HepG2 (cell line): ENCODE results near the gene TAF13. TPM values are rescaled to one million over a fixed set of nuclear protein-coding genes. Genes with fewer than 3 reads are reported as not detected.

Source experiments
- BORCS8-MEF2B ChIP-seq: sonication (generic); formaldehyde crosslinking; IDR thresholded peaks from 2 replicates; pipeline ENCODE4 v1.8.0; 2022; ENCODE audit warnings: mild to moderate bottlenecking, missing genetic modification reagents
- GATA4 ChIP-seq: sonication (generic); IDR thresholded peaks from 2 replicates; pipeline ENCODE4 v1.6.1; 2016; ENCODE audit warnings: antibody characterized with exemption, low read depth, borderline replicate concordance
- NFE2 ChIP-seq: sonication (generic); formaldehyde crosslinking; IDR thresholded peaks from 2 replicates; pipeline ENCODE4 v1.4.0; 2020; ENCODE audit warnings: missing genetic modification reagents
- NFYC ChIP-seq: IDR thresholded peaks from 2 replicates; pipeline ENCODE4 v1.6.1; 2016; ENCODE audit warnings: missing genetic modification reagents, missing compliant biosample characterization
- RORA ChIP-seq: sonication (generic); formaldehyde crosslinking; IDR thresholded peaks from 2 replicates; pipeline ENCODE4 v1.5.0; 2020; ENCODE audit warnings: mild to moderate bottlenecking, missing genetic modification reagents, moderate library complexity
- TAF15 ChIP-seq: fragments of 200-400 bp; formaldehyde crosslinking; IDR thresholded peaks from one replicate; pipeline ENCODE4 v1.6.1; 2018; ENCODE audit warnings: mild to moderate bottlenecking, low read depth, low read length; ENCODE audit not compliant: poor library complexity, severe bottlenecking
- XBP1 ChIP-seq: sonication (generic); formaldehyde crosslinking; IDR thresholded peaks from 2 replicates; pipeline ENCODE4 v1.5.0; 2020; ENCODE audit warnings: missing genetic modification reagents
- ZBTB20 ChIP-seq: sonication (generic); formaldehyde crosslinking; IDR thresholded peaks from 2 replicates; pipeline ENCODE4 v1.8.1; 2023; ENCODE audit warnings: missing genetic modification reagents, low read depth, mild to moderate bottlenecking, borderline replicate concordance
- ZNF558 ChIP-seq: sonication (generic); formaldehyde crosslinking; IDR thresholded peaks from 2 replicates; pipeline ENCODE4 v1.9.0; 2022; ENCODE audit warnings: mild to moderate bottlenecking, missing genetic modification reagents, borderline replicate concordance
- ZNF607 ChIP-seq: sonication (generic); formaldehyde crosslinking; IDR thresholded peaks from 2 replicates; pipeline ENCODE4 v1.5.1; 2020; ENCODE audit warnings: missing genetic modification reagents, mild to moderate bottlenecking, borderline replicate concordance
- ZNF629 ChIP-seq: sonication (generic); formaldehyde crosslinking; conservative IDR thresholded peaks from 2 replicates; pipeline ENCODE4 v1.5.0; 2020; ENCODE audit warnings: missing genetic modification reagents
- ZNF724P ChIP-seq: sonication (generic); formaldehyde crosslinking; IDR thresholded peaks from 2 replicates; pipeline ENCODE4 v1.8.0; 2022; ENCODE audit warnings: missing genetic modification reagents, borderline replicate concordance
- ZNF841 ChIP-seq: sonication (generic); formaldehyde crosslinking; IDR thresholded peaks from 2 replicates; pipeline ENCODE4 v1.8.1; 2023; ENCODE audit warnings: missing genetic modification reagents, borderline replicate concordance
- ZNF879 ChIP-seq: sonication (generic); formaldehyde crosslinking; IDR thresholded peaks from 2 replicates; pipeline ENCODE4 v1.8.1; 2023; ENCODE audit warnings: missing genetic modification reagents
- ZSCAN20 ChIP-seq: sonication (generic); formaldehyde crosslinking; IDR thresholded peaks from 2 replicates; pipeline ENCODE4 v1.4.0; 2020; ENCODE audit warnings: missing genetic modification reagents, mild to moderate bottlenecking, borderline replicate concordance
- polyA plus RNA-seq, 8 experiments: library from polyadenylated mRNA; depleted of rRNA in 3 of 8; stranded (reverse) in 7 of 8; unstranded in 1 of 8; fragments of >200 nt; fragmentation: Illumina TruSeq in 4 of 8; extraction: Trizol in 4 of 8; gene quantifications; 2 replicates each; pipeline versions ENCODE4 v1.2.1 to v1.2.3, GENCODE V29; 2011 to 2016; ENCODE audit warnings: low read depth in 4 of 8, missing spikeins in 1 of 8, mixed read lengths in 1 of 8; ENCODE audit not compliant: insufficient read depth in 1 of 8
- total RNA-seq, 5 experiments: library from RNA; depleted of rRNA; stranded (reverse); fragments of >200 nt; fragmentation: Illumina TruSeq; extraction: Trizol; gene quantifications; 2 replicates each; pipeline ENCODE4 v1.2.3, GENCODE V29; 2016; ENCODE audit warnings: low read depth in 1 of 5
- TF ChIP-seq, protein P1 (sequence below): sonication (generic); formaldehyde crosslinking; conservative IDR thresholded peaks from 2 replicates; pipeline ENCODE4 v1.4.0; 2020; ENCODE audit warnings: missing genetic modification reagents
- TF ChIP-seq, protein P2 (sequence below): conservative IDR thresholded peaks from 2 replicates; pipeline ENCODE4 v1.6.1; 2018; ENCODE audit warnings: missing genetic modification reagents
- TF ChIP-seq, protein P3 (sequence below): sonication (generic); formaldehyde crosslinking; IDR thresholded peaks from 2 replicates; pipeline ENCODE4 v1.4.0; 2020; ENCODE audit warnings: mild to moderate bottlenecking, missing genetic modification reagents
- TF ChIP-seq, protein P4 (sequence below): sonication (generic); formaldehyde crosslinking; IDR thresholded peaks from 2 replicates; pipeline ENCODE4 v1.4.0; 2020; ENCODE audit warnings: missing genetic modification reagents
- TF ChIP-seq, protein P5 (sequence below): IDR thresholded peaks from 2 replicates; pipeline ENCODE4 v1.6.1; 2012; ENCODE audit warnings: inconsistent platforms
- TF ChIP-seq, protein P6 (sequence below): sonication (generic); formaldehyde crosslinking; conservative IDR thresholded peaks from 2 replicates; pipeline ENCODE4 v1.4.0; 2020; ENCODE audit warnings: missing genetic modification reagents

TAF13 gene
- total and polyA plus RNA-seq, 2 of the 13 experiments (the other 11 are each of a cell fraction or from before 2014, with no cell fraction given): 11.5 to 36.3 TPM

DNA sequence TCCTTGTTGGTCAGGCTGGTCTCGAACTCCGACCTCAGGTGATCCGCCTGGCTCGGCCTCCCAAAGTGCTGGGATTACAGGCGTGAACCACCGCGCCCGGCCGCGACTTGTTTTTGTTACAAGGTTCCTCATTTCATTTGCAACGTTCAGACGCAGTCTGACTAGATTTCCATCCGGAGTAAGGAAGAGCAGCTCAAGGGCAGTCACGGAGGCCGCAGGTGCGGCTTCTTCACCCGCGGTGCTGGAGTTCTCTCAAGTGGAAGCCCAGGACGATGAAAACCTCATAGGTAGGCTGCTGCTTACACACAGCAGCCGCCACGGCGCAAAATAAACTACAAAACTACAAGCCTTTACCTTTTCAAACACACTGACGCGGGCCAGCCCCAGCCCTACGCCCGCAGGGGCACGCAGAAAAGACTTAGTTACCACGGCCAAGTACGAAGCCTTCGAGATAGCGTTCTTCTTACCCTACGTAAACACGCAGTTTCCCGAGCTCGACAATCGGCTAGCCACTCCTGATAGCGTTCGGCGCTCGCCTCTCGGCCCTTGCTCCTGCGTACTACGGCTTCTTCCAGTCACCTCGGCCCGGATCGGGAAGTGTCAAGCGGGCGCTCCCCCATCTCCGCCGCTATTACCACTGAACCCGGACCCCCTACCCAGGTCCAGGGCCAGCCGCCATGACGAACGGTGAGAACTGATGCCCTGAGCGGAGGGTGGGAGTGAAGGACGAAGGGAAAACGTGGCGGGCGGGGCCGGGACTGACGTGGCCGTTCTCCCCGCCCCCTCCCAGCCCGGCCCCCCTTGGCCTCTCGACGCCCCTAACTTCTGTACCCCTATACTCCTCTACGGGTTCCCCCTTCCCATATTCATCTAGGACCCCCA is 14.6 kb upstream of the TAF13 start, which contains the start of gene TMEM167B (continued):
- TF ChIP-seq, protein P1, sequence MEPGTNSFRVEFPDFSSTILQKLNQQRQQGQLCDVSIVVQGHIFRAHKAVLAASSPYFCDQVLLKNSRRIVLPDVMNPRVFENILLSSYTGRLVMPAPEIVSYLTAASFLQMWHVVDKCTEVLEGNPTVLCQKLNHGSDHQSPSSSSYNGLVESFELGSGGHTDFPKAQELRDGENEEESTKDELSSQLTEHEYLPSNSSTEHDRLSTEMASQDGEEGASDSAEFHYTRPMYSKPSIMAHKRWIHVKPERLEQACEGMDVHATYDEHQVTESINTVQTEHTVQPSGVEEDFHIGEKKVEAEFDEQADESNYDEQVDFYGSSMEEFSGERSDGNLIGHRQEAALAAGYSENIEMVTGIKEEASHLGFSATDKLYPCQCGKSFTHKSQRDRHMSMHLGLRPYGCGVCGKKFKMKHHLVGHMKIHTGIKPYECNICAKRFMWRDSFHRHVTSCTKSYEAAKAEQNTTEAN (CRISPR knock-in tag): peak; percentile 56; the same call in 1 of the 2 replicates
- TF ChIP-seq ZNF841 (CRISPR knock-in tag) (no peak), NFE2 (CRISPR knock-in tag) (peak; percentile 54; the same call in 1 of the 2 replicates), NFYC (peak; percentile 37), XBP1 (CRISPR knock-in tag) (no peak), ZNF629 (CRISPR knock-in tag) (no peak), ZNF724P (CRISPR knock-in tag) (no peak), ZNF879 (CRISPR knock-in tag) (no peak), ZBTB20 (no peak), GATA4 (no peak), BORCS8-MEF2B (CRISPR knock-in tag) (peak; percentile 80), ZNF558 (no peak; the same call in 1 of the 2 replicates), TAF15 (peak; percentile 76), ZSCAN20 (CRISPR knock-in tag) (no peak), RORA (CRISPR knock-in tag) (no peak), ZNF607 (CRISPR knock-in tag) (peak; percentile 59; the same call in 1 of the 2 replicates)
- TF ChIP-seq, protein P2, sequence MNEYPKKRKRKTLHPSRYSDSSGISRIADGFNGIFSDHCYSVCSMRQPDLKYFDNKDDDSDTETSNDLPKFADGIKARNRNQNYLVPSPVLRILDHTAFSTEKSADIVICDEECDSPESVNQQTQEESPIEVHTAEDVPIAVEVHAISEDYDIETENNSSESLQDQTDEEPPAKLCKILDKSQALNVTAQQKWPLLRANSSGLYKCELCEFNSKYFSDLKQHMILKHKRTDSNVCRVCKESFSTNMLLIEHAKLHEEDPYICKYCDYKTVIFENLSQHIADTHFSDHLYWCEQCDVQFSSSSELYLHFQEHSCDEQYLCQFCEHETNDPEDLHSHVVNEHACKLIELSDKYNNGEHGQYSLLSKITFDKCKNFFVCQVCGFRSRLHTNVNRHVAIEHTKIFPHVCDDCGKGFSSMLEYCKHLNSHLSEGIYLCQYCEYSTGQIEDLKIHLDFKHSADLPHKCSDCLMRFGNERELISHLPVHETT: peak; percentile 84
- TF ChIP-seq, protein P3, sequence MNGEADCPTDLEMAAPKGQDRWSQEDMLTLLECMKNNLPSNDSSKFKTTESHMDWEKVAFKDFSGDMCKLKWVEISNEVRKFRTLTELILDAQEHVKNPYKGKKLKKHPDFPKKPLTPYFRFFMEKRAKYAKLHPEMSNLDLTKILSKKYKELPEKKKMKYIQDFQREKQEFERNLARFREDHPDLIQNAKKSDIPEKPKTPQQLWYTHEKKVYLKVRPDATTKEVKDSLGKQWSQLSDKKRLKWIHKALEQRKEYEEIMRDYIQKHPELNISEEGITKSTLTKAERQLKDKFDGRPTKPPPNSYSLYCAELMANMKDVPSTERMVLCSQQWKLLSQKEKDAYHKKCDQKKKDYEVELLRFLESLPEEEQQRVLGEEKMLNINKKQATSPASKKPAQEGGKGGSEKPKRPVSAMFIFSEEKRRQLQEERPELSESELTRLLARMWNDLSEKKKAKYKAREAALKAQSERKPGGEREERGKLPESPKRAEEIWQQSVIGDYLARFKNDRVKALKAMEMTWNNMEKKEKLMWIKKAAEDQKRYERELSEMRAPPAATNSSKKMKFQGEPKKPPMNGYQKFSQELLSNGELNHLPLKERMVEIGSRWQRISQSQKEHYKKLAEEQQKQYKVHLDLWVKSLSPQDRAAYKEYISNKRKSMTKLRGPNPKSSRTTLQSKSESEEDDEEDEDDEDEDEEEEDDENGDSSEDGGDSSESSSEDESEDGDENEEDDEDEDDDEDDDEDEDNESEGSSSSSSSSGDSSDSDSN (CRISPR knock-in tag): peak; percentile 80
- TF ChIP-seq, protein P4, sequence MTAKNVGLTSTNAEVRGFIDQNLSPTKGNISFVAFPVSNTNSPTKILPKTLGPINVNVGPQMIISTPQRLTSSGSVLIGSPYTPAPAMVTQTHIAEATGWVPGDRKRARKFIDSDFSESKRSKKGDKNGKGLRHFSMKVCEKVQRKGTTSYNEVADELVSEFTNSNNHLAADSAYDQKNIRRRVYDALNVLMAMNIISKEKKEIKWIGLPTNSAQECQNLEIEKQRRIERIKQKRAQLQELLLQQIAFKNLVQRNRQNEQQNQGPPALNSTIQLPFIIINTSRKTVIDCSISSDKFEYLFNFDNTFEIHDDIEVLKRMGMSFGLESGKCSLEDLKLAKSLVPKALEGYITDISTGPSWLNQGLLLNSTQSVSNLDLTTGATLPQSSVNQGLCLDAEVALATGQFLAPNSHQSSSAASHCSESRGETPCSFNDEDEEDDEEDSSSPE (CRISPR knock-in tag): peak; percentile 73
- TF ChIP-seq, protein P5, sequence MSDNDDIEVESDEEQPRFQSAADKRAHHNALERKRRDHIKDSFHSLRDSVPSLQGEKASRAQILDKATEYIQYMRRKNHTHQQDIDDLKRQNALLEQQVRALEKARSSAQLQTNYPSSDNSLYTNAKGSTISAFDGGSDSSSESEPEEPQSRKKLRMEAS: peak; percentile 88
- TF ChIP-seq, protein P6, sequence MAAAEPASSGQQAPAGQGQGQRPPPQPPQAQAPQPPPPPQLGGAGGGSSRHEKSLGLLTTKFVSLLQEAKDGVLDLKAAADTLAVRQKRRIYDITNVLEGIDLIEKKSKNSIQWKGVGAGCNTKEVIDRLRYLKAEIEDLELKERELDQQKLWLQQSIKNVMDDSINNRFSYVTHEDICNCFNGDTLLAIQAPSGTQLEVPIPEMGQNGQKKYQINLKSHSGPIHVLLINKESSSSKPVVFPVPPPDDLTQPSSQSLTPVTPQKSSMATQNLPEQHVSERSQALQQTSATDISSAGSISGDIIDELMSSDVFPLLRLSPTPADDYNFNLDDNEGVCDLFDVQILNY (CRISPR knock-in tag): peak; percentile 38; the same call in 1 of the 2 replicates
